IPS DF 19.7 (cell line): ENCODE results near the gene NOC2L.

Experiments used
- DNase-seq: peaks from one replicate; pipeline ENCODE4 v3.0.0-alpha.2; 2013; ENCODE audit warnings: low read depth, low spot score

The NOC2L gene

DNA sequence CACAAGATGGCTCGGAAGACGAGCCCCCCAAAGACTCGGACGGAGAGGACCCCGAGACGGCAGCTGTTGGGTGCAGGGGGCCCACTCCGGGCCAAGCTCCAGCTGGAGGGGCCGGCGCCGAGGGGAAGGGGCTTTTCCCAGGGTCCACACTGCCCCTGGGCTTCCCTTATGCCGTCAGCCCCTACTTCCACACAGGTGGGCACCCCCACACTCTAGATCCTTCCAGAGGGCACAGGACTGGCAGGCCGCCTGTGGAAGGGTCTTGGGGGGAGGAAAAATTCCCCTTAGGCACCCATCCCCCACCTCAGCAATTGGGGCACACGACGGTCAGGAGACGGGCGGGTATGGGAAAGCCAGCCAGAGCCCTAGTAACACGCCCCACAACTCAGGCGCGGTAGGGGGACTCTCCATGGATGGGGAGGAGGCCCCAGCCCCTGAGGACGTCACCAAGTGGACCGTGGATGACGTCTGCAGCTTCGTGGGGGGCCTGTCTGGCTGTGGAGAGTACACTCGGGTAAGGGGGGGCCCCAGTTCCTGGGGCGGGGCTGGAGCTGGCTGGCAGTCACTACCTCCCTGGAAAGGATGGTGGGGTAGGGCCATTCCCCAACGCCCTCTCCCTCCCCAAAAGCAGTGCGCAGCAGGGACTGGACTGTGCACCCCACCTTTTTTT is 16.1 kb downstream of the NOC2L start:
- DNase-seq = no peak

DNA sequence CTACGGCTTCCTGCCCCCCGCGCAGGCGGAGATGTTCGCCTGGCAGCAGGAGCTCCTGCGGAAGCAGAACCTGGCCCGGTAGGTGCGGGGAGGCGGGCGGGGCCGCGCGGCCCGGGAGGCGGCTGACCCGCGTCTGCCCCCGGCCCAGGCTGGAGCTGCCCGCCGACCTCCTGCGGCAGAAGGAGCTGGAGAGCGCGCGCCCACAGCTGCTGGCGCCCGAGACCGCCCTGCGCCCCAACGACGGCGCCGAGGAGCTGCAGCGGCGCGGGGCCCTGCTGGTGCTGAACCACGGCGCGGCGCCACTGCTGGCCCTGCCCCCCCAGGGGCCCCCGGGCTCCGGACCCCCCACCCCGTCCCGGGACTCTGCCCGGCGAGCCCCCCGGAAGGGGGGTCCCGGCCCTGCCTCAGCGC is 16.6 kb downstream of the NOC2L start:
- no peak for DNase-seq

DNA sequence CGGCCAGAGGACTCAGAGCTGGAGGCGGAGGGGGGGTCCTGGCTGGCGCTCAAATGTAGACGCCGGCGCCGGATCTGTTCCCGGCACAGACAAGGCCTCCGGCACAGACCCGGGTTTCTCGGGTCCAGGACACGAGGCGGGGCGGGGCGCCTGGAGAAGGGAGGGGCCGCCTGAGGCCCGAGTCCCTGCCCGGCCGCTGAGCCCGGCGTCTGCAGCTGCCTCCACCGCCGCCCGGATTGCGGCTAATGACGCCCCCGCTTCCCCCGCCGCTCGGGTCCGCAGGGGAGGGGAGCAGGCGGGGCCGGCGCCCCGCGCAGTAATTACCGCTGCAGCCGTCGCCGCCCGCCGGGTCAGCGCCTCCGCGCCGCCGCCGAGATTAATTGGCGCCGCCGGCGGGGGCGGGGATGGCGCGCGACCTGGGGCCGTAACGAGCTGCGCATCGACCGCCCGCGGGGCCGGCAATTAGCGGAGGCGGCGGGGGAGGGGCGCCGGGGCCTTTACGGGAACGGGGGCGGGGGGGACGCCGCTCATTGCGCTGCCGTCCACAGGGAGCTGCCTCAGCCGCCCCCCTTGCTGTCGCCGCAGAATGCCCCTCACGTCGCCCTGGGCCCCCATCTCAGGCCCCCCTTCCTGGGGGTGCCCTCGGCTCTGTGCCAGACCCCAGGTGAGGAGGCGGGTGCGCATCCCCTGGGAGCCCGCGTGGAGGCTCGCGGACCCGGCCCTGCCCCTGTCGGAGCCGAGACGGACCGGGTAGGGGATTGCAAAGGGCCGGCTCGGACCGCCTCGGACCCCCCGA is 17.3 kb downstream of the NOC2L start:
- no peak for DNase-seq

DNA sequence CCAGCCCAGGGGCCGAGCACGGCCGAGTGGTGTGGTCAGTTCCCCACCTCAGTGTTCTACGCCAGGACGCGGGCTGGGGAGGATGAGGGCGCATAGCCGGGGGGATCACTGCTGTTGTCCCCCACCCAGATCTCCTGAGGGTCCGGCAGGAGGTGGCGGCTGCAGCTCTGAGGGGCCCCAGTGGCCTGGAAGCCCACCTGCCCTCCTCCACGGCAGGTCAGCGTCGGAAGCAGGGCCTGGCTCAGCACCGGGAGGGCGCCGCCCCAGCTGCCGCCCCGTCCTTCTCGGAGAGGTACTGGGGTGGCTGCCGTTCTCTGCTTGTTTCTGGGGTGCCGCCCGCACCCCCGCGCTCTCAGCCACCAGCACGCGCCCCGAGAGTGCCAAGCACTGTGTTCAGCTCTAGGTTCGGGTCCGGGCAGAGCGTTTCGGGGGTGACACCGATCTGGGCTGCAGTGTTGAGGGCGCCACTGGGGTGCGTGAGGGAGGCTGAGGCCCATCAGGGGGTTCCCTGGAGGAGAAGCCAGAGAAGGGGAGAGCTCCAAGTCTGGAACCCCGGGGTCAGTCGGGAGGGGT is 18.0 kb downstream of the NOC2L start:
- DNase-seq = no peak

DNA sequence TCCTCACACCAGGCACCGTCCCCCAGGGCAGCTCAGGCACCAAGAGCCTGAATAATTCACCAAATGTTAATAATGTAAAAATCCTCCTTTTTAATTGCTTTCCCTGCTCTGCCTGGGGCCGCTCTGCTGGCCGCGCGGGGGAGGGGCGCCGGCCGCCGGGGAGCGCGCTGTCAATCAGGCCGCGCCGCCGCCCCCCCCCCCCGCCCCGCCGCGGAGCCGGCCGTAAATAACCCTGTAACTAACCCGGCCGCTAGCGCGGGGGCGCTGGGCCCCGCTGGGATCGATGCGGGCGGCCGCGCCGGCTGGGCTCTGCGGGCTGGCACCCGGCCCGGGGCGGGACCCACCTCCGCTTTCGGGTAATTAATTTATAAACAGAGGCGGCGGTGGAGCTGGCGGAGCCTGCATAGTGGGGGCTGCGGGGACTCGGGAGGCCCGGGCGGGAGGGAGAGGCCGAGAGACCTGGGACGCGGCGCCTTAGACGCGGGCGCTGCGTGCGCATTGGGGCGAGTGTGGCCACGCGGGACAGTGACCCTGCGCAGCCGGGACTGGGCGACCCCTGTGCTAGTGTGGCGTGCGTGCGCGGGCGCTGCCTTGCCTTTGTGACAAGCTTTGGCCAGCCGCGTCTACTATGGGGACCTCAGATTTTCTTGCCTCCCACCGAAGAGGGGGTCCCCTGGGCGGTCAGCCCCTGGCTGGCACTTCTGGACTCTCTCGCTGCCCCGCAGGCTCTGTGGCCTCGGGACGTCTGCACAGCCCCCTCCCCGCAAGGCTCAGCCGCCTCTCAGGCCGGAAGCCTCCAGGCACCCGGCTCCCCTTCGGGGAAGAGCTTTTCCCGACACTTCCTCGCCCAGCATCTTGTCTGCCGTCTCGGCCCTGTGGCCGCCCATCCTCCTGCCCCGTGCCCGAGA is 18.7 kb downstream of the NOC2L start:
- no peak for DNase-seq

DNA sequence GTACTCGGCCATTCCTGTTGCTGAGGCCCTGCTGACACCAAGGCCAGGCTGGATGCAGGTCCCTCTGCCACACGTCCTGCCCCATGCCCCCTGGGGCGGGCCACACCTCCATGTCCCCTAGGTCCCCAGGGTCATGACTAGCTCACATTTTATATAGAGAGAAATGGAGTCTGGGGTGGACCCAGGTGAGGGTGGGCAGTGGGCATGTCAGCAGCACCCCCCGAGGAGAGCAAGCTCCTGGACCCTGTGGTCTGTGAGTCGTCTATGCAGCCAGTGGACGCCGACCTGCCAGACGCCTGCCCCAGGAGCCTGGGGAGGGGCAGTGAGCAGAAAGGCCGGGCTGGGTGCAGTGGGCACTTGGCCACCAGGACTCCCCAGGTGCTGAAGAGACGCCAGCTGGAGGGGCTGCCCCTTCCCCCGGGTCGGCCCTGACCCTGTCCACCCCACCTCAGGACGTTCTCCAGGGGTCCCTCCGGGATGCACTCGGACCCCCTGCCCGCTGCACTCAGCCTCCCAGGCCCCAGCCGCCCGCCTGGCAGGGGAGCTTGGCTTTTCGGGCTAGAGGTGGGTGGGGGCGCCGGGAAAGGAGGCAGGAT is 19.4 kb downstream of the NOC2L start:
- DNase-seq = no peak

DNA sequence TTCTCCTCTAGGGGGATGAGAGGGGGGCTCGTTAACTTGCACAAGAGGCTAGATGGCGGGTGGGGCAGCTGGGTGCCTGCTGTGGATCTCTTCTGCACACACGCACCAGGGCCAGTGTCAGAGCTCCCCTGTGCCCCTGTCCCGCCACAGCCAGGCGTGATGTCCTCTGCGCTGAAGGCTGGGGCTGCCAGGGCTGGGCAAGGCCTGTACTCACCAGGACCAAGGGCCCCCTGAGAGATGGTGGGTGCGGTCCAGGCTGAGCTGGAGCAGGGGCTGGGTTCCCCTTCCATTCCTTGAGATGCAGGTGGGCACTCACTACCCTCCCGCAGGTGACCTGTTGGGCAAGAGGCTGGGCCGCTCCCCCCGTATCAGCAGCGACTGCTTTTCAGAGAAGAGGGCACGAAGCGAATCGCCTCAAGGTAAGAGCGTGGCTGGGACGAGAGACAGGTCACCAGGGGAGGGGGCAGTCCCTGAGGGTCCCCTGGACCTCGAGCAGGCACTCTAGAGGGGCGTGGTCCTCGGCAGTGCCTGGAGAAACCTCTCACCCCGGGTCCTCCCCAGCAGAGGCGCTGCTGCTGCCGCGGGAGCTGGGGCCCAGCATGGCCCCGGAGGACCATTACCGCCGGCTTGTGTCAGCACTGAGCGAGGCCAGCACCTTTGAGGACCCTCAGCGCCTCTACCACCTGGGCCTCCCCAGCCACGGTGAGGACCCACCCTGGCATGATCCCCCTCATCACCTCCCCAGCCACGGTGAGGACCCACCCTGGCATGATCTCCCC is 20.2 kb downstream of the NOC2L start:
- DNase-seq = no peak

DNA sequence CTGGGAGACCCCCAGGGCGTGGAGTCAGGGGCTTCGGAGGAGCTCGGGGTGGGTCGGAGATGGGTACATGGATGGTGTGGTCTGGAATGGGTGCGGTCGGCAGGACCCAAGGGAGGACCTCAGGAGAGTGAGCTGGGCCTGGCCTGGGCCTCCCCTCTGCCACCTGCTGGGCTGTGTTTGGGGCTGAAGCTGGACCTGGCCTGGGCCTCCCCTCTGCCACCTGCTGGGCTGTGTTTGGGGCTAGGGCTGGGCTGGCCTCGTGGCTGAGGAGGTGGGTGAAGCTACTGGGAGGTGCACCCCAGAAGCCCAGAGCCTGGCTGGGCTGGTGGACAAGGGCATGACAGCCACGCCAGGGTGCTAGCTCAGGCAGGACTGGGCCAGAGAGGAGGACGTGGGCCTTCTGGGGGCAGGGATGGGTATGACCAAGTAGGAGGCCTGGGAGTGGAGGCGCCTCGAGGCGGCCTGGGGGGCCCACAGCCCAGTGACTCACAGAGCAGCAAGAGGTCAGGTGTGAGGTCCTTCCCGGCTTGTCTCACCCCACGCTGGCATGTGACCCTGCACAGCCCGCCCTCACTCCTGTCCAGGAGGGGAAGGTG is 20.9 kb downstream of the NOC2L start:
- no peak for DNase-seq

DNA sequence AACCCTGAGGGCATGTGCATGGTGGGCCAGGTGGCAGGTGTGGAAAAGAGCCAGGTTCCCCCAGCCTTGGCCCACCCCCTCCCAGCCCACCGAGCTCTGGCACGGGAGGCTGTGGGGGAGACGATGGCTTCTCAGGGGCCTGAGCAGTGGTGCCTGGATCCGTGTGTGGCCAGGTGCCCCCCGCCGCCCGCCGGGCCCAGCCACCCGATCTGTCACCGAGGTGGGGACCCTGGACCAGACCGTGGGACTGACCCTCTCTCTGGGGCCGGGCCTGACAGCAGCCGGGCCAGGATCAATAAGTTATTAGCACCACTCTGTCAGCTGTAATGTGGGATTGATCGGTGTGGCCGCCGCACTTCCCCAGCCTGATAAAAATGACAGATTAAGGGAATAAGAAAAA is 21.5 kb downstream of the NOC2L start:
- no peak for DNase-seq

DNA sequence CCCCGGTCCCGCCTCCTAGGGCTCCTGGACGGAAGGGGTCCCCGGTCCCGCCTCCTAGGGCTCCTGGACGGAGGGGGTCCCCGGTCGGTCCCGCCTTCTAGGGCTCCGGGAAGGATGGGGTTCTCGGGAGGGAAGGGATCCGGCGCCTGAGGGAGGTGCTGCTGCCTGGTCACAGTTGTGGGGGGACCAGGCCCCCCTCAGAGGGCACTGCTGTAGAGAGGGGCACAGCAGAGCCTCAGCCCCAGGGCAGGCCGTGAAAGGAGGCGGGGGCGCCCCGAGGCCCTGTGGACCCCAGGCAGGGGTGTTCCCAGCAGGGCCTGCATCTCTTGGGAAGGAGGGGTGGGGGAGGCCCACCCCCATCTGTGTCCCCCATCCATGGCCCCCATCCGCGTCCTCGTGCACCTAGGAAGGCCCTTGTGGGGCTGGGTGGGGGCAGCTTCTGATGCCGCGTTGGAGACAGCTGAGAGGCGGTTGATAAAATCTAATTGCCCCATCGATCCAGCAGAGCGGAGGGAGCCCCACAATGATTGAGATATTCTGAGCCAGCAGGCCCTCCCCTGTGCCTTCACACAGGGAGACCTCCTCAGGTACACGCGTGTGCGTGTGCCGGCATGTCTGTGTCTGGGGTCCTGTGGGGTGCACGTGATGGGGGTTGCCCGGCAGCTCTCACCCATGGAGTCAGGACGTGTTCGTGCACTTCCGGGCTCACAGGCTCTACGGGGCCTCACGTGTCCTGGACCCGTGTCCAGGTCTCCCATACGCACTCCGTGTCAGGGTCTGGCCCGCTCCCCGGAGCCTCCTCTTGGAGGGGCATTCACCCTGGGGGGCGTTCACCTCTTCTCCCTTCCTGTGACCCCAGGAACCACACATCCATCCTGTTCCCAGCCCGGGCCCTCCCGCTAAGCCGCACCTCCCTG is 22.4 kb downstream of the NOC2L start:
- no peak for DNase-seq

DNA sequence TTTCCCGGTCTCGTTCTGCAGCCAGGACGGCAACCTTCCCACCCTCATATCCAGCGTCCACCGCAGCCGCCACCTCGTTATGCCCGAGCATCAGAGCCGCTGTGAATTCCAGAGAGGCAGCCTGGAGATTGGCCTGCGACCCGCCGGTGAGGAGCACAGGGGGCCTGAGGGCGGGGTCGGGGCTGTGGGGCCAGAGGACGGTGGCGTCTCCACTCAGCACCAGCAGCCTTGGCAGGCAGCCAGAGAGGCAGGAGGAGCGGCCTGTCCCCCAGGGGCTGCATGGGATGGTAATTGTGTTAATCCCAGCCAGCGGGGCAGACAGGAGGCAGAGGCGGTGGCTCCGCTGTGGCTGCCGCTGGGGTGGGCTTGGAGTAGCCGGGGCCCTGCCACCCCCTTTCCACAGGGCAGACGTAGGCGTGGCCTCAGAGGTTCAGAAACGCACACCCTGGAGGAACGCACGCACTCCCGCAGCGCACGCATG is 23.3 kb downstream of the NOC2L start:
- no peak for DNase-seq

DNA sequence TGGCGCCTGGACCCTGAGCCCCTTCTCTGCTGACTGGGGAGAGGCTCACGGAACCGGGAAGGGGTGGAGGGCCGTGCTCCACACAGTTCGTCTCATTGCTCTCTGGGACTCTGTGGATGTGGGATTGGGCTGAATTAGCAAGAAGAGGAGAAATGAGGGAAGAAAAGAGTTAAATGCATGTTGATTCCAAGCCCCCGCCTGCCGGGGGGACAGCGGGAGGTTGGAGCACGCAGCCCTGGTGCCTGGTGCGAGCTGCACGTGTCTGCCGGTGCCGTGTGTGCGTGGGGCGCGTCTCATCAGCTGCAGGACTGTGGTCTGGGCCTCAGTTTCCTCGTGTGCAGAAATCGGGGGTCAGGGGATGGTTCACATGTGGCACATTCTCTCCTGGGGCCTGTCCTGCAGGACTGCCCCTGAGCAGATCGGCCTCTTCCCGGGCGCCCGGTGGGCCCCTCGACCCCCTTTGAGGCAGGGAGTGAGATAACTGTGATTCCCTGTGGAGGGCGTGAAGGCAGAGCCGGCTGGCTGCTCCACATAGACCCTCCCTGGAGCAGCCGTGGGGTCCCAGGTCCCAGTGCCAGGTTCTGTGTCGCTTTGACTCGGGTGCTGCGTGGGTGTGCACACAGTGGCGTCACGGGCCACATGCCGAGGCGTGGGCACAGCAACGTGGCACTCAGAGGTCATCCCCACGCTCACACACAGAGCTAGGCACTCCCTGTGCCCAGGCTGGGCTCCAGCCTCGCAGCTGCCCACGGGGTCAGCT is 23.9 kb downstream of the NOC2L start:
- DNase-seq = no peak

DNA sequence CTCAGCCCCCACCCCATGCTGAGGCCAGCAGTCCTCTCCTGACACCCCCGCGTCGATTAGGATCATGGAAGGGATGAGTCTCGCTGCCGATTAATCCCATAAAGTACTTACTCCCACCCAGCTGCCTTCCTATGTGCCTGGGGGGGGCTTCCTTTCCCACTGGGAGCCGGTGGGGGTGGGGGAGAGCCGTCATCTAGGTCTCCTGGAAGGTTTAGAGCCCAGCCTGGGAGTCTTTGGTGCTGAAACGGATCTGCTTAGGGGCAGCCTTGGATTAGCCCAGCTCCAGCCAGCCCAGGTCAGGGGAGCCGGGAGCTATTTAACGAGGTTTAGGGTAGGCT is 25.5 kb downstream of the NOC2L start:
- DNase-seq = no peak

DNA sequence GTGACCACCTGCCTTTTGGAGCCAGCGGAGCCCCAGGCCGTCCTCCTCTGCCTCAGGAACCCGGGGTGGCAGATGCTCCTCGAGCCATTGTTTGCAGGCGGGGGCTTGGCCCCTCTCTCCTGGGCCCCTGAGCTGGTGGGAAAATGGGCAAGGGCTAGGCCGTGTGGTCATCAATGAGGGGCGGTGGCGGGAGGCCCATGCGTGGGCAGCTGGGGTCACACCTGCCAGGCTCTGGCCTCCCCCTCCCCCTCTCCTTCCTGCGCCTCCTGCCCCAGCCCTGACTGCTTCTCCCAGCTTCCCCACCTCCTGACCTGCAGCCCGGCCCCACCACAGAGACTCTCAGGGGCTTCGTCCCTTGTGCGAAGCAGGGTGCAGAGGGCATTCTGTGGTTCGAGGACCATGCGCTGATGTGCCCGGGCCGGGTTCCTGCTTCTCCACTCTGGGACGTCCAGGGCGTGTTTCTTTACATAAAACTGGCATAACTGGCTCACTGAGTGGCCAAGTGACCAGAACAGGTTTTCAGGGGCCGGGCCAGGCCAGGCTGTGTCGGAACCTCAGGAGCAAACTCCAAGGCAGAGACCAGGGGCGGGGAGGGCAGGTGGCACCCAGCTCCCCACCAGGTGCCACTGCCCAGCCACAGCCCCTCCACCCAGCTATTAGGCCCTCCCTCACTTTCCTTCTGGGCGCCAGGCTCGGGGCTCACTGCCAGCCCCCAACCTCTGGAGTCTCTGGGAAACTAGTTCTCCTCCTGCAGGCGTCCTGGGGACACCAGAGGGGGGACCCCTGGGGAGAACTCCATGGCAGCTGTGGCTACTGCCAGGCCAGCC is 26.1 kb downstream of the NOC2L start:
- no peak for DNase-seq

DNA sequence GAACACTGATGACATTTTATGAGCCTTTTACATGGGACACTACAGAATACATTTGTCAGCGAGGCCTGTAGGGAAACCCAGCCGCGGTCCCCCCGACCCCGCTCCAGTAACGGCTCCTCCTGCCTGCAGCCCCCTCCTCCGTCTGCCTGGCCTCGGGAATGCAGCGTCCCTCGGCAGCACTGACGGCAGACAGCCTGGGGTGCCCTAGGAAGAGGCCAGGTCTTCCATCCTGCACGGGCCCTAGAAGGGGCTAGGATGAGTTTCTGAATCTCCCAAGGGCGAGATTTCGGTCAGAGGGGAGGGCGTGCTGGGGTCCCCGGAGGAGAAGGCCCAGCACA is 26.9 kb downstream of the NOC2L start:
- no peak for DNase-seq

DNA sequence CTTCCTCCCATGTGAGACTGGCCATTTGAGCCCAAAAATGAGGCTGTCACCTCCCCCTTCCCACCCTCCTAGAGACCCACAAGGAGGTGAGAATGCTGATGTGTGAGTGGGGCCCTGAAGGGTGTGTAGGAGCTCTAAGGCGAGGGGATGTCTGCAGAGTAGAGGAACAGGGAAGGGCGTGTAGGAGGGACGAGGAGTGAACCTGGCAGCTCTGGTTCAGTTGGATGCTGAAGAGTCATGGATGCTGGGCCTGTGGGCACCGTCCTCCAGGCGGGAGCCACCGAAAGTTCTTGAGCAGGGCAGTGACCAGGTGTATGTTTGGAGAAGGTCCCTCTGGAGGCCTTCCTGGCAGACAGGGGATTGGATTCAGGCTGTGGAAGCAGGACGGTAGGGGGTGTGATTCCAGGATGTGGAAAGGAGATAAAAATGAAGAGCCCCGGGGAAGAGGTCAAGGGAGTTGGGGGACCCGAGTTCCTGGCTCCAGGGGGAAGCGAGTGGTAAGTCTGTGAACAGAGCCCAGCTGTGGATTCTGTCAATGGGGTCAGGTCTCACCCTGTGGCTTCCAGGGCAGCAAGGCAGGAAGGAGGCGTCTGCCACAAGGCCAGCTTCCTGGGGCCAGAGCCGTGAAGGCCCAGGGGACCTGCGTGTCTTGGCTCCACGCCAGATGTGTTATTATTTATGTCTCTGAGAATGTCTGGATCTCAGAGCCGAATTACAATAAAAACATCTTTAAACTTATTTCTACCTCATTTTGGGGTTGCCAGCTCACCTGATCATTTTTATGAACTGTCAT is 27.5 kb downstream of the NOC2L start:
- DNase-seq = no peak

DNA sequence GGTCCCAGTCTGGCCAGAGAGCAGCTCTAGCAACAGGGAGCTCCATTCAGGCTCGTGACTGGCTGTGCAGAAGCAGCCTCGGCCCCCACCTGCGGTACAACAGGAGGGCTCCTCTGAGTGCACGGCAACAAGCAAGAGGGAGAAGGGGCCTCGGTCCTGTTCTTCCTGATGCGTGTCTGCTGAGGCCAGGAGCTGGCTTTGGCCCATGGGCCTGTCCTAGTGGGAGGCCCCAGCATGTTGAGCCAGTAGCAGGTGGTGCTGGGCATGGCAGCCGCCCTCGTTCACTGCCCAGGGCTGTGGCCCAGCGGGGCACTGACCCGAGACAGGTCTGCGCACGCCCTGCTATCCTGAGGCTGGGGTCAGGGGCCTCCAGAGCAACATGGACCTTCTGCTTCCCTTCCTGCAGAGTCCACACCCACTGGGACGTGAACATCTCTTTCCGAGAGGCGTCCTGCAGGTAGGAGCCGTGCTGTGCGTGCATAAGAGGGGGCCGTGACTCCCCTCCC is 28.4 kb downstream of the NOC2L start:
- DNase-seq = no peak
